HL-60/S4 treated with phorbol 12-myristate 13-acetate at 8.2 ng/mL for 4 days and 3 days (cell line): ENCODE data around the gene SPG7.
"Not testable (repeated sequence)": the region's sequence is repeated elsewhere in the genome, so short reads cannot be mapped to it uniquely, and the experiment has no call there.

Experiments
- in situ Hi-C: fragments of 300-500 bp; cut with MboI; formaldehyde crosslinking; loops from 2 replicates; pipeline ENCODE4 v1.15.0; 2022; ENCODE audit warnings: low sequenced_read_pairs

SPG7 gene

DNA sequence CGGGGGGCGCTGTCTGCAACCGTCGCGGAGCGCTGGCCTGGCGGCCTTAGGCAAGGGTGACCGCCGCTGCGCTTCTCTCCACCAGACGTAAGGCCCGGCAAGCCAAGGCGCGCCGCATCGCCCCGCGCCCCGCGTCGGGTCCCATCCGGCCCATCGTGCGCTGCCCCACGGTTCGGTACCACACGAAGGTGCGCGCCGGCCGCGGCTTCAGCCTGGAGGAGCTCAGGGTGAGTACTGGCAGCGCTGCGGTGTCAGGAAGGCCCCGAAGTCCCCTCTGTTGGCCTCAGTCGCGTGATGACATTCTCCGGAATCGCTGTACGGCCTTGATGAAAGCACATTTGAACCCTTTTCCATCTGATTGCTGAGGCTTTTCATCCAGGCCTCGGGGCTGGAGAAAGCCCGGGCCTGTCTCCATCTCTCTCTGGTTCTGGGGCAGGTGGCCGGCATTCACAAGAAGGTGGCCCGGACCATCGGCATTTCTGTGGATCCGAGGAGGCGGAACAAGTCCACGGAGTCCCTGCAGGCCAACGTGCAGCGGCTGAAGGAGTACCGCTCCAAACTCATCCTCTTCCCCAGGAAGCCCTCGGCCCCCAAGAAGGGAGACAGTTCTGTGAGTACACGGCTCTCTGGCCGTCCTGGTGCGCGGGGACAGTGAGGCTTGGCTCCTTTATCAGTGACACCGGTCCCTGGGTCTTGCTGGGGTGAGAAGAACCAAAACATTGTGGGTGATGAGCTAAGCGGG is 53.1 kb downstream of the SPG7 start:
- in situ Hi-C loops, result no loop called here

DNA sequence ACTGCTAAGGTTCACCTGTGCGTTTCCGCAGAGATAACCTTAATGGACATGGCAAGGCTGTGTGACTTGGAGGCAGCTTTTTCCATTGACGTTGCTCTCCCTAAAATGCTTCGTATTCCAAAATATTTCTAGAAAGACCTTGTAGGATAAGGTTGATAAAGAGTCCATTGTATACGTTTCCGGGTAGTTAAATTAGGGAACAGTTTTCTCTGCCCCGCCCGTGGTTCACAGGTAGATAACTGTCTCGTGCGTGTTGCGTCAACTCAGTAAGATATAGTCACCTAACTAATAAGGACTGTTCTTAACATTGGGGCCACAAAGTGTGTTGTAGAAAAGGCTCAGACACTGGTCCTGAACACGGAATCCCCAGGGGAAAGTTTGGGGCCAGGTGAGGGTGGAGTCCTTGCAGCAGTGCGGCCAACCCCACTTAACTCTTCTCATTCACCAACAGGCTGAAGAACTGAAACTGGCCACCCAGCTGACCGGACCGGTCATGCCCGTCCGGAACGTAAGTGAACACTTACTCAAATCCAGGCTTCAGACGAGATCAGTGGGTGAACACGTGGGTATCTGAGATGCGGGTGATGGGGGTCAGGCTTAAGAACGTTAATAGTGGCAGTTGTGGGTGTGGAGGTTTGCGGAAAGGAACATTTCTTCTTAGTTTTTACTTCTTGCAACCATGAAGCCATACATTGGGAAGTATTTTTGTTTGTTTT is 53.8 kb downstream of the SPG7 start:
- in situ Hi-C loops, result no loop called here

DNA sequence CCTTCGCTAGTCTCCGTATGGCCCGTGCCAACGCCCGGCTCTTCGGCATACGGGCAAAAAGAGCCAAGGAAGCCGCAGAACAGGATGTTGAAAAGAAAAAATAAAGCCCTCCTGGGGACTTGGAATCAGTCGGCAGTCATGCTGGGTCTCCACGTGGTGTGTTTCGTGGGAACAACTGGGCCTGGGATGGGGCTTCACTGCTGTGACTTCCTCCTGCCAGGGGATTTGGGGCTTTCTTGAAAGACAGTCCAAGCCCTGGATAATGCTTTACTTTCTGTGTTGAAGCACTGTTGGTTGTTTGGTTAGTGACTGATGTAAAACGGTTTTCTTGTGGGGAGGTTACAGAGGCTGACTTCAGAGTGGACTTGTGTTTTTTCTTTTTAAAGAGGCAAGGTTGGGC is 54.7 kb downstream of the SPG7 start:
- in situ Hi-C loops, result no loop called here

DNA sequence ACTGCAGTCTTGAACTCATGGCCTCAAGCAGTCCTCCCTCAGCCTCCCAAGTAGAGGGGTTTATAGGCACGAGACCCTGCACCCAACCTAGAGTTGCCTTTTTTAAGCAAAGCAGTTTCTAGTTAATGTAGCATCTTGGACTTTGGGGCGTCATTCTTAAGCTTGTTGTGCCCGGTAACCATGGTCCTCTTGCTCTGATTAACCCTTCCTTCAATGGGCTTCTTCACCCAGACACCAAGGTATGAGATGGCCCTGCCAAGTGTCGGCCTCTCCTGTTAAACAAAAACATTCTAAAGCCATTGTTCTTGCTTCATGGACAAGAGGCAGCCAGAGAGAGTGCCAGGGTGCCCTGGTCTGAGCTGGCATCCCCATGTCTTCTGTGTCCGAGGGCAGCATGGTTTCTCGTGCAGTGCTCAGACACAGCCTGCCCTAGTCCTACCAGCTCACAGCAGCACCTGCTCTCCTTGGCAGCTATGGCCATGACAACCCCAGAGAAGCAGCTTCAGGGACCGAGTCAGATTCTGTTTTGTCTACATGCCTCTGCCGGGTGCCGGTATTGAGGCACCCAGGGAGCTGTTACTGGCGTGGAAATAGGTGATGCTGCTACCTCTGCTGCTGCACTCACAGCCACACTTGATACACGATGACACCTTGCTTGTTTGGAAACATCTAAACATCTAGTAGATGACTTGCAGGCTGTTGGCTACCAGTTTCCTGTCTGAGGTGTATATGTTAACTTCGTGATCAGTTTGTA is 55.6 kb downstream of the SPG7 start:
- in situ Hi-C loops, result no loop called here

DNA sequence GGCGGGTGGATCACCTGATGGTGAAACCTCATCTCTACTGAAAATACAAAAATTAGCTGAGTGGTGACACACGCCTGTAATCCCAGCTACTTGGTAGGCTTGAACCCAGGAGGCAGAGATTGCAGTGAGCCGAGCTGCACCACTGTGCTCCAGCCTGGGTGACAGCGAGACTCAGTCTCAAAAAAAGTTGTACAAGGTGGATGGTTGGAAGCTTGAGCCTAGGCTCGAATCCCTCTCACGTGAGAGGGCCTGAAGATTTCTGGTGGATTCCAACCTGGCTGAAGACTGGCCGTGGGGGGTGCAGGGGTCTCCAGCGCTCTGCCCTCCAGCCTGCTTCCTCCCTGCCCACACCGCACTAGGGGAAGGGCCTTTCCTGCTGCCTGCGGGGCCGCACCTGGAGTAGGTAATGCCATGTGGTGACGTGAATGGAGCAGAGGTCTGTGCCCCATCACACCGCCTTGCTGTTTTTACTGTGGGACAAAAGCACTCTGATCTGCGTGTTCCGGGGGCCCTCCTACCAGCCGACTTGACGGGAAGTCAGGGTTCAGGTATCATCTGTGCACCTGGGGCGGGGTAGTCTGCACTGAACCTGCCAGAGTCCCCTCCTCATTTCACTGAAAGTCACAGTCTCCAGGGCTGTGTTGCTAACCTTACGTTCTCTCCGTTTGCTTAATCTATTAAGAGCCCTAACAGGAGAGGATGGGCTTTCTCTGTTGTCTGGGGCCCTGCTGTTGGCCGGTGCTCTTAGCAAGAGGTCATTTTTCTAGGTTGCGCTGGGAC is 56.5 kb downstream of the SPG7 start:
- in situ Hi-C loops, result no loop called here

DNA sequence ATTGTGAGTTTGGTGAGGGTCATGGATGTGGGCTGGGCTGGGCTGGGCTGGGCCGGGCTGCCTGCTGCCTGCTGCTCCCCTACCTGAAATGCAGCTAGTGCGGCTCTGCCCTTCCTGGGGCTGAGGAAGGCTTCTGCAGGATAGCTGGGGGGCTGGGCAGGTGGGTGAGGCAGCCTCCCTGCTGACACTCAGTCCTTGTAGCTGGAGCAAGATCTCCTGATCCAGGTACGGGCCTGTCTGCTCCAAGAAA is 57.0 kb downstream of the SPG7 start:
- in situ Hi-C loops, result no loop called here

DNA sequence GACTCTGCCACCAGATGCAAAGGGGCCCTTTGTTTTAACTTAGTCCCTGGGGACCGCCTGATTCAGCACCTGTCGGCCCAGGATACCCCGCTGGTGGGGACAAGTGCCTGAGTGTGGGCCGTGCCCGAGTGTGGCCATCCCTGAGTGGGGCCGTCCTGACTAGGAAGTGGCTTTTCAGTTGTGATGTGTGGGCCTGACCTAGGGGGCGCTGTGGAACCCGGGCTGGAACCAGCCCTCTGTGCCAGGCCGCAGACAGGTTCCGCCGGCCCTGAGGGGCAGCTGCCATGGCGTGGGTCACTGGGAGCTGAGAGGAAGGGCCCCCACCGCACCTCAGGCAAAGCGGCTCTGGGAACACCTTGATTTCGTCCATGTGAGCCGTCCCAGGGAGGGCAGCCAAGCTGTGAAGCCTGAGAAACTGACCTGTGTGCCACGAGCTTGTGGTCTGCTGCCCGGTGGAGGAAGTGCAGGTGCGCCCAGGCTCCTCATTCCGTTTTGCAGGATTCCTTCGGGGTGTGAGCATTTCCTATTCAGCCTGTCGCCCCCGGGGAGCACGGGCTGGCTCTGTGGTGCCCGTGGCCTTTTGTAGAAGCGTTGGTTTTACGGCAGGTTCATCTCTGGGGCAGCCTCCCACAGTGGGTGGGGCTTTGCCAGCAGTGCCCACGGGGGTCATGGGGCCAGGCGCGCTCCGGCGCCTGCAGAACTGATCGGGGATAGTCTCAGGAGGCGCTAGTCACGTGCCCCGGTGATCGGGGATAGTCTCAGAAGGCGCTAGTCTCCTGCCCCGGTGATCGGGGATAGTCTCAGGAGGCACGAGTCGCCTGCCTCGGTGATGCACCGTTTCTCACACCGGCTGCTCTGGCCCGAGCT is 57.5 kb downstream of the SPG7 start:
- in situ Hi-C loops, result no loop called here

DNA sequence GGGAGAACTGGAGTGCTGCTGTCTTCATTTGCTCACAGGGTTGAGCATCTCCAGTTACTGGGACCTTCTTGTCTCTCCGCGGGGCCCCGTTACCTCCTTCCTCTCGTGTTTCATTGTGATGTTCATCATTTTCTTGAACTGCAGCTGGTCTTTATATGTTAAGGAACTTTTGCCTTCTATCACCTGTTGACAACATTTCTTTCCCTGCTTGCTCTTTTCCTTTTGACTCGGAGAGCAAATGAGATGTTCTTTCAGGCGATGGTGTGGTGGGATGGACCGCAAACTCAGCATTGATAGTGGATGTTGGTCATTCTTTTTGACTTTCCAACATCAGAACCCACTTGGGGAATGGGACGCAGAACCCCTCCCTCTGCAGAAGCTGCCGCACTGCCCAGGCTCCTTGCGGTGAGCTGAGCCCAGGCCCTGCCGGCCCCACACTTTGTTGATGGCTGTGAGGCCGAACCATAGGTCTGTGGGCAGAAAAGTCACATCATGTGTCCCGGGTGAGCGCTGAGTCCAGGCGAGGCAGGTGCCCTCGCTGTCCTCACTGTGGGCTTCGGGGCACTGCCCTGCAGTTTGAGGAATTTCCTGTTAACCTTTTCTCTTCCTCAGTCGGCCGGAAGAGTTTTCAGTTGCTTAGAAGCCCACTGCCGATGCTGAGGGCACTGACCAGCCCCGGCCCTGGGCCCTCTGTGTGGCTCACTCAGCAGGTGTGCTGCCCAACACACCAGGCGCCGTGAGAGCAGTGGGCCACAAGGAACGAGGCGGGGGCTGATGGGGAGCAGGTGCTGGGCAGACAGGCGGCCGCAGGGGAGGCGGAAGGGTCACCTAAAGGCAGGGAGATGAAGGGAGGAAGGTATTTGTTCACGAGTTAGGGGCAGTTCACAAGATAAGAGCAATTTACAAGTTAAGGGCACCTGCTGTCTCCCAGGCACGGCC is 59.7 kb downstream of the SPG7 start:
- in situ Hi-C loops, result no loop called here

DNA sequence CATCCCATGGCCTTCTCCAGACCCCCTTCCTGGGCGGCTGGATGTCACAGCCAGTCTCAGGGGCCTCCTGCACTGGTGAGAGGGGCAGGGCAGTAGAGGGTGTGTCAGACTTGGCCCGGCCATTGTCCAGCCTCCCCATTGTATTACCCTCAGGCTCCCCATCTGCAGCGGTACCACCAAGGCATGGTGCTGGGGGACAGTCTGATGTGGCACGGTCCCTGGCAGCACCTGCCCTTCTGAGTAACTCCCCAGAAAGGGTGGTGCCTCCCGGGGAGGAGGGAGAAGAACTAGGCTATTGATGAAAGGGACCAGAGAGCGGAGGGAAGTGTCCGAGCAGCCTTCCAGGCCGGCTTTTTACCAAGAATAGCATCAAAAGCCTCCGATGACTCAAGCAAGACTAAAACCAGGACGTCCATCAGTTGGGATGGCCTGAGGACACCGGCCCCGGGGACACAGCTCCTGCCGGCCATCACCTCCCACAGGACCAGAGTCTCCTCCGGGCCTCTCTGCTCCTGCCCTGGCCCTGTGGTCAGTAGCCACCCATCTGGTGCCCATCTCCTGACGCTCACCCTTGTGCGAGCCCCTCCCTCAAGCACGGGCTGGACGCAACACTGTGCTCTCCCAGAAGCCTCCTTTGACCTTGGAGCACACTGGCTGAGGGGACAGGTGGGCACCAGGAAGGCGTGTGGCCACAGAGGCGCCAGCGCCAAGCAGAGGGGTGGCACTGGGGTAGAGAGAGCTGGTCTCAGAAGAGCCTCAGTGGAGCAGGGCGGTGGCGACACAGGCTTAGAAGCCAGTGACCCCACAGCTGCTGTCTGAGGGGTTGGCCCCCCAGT is 61.5 kb downstream of the SPG7 start:
- in situ Hi-C loops, result no loop called here

DNA sequence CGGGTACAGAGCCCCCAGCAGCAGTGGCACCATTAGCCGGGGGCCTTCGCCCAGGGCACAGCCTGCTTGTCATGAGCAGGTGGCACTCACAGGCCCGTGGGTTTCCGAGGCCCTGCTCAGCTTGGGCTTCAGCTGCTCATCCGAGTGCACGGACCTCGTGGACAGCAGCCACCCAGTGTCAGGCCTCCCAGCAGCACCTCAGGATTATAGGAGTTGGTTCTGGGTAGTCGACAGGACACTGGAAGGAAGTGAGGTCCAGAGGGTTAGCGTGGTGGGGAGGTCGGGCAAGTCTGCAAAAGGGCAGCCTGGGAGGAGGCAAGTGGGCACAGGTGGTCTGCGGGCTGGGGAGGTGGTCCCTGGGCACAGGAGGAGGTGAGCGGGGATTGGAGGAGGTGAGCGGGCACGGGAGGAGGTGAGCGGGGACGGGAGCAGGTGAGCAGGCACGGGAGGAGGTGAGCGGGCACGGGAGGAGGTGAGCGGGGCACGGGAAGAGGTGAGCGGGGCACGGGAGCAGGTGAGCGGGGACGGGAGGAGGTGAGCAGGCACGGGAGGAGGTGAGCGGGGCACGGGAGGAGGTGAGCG is 62.2 kb downstream of the SPG7 start:
- in situ Hi-C loops, result no loop called here

DNA sequence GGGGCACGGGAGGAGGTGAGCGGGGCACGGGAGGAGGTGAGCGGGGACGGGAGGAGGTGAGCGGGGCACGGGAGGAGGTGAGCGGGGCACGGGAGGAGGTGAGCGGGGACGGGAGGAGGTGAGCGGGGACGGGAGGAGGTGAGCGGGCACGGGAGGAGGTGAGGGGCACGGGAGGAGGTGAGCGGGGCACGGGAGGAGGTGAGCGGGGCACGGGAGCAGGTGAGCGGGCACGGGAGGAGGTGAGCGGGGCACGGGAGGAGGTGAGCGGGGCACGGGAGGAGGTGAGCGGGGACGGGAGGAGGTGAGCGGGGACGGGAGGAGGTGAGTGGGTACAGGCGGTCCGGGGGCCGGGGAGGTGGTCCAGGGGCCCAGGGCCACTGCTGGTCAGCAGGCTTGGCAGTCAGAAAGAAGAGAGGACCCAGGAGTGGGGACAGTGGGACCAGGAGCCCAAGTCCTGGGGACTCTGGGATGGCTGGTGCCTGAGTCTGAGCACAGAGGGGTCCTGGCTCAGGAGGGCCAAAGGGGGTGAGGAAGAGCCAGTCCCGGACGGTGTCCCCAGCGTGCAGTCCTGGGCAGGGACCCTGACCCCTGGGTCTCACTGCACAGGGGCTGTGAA is 62.9 kb downstream of the SPG7 start:
- in situ Hi-C loops, result not testable (repeated sequence)

DNA sequence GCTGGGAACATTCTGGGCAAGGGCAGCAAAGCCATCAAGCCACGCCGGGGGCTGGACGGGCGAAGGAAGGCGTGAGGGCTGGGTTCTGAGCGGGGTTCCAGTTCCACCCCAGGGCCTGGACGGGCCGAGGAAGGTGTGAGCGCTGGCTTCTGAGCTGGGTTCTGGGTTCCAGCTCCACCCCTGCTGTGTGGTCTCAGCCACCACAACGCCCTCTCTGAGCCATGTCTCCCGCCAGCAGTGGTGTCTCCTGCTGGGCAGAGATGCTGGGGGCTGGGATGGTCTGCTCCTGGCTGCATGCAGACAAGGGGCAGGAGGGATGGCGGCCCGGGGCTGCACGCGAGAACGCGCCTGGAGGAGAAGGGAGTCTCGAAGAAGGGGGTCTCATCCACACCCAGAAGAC is 63.4 kb downstream of the SPG7 start:
- in situ Hi-C loops, result no loop called here

DNA sequence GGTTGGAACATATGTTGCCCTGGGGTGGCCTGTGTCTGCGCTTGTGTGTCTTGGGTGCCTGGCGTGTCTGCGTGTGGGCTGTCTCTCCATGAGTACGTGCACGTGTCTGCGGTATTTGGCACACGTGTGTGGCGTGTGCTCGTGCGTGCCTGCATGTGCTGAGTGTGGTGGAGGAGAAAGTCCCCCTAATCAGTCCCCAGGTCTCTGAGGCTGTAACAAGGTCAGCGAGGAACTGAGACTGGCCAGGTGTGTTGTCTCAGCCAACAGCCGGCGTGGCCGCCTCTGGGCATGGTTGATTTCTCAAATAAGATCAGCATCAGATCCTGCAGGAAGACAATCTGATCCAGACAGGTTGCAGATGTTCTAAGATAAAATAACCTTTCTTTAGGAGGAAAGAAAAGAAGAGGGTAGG is 63.9 kb downstream of the SPG7 start:
- in situ Hi-C loops, result no loop called here

DNA sequence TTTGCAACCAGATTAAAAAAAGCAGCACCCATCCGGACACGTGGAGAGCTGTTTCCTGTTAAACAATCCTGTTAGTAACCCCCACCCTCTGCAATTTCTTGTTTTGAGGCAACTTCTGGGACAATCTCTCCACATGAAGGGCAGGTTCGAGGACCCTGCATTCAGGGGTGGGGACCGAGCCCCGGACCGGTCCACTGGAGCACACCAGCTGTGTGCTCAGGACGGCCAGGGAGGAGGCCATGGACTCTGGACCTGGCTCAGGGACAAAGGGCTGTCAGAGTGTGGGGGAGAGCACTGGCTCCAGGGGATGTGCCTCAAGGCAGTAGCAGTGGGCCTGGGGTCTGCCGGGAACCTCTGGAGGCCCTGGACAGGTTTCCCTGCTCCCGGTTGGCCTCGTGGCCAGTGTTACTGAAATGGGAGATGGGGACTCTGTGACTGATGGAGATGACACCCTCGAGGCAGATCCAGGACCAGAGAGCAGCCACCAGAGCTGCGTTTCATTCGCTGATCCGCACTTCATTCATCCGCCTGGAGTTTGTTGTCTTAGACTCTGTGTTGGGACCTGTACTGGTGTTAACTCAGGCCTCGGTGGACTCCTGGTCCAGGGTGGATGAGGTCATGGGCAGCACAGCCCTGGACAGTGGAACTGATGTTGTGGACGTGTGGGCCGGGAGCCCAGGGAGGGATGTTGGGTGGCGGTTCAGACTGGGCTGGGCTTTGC is 64.4 kb downstream of the SPG7 start:
- in situ Hi-C loops, result no loop called here

DNA sequence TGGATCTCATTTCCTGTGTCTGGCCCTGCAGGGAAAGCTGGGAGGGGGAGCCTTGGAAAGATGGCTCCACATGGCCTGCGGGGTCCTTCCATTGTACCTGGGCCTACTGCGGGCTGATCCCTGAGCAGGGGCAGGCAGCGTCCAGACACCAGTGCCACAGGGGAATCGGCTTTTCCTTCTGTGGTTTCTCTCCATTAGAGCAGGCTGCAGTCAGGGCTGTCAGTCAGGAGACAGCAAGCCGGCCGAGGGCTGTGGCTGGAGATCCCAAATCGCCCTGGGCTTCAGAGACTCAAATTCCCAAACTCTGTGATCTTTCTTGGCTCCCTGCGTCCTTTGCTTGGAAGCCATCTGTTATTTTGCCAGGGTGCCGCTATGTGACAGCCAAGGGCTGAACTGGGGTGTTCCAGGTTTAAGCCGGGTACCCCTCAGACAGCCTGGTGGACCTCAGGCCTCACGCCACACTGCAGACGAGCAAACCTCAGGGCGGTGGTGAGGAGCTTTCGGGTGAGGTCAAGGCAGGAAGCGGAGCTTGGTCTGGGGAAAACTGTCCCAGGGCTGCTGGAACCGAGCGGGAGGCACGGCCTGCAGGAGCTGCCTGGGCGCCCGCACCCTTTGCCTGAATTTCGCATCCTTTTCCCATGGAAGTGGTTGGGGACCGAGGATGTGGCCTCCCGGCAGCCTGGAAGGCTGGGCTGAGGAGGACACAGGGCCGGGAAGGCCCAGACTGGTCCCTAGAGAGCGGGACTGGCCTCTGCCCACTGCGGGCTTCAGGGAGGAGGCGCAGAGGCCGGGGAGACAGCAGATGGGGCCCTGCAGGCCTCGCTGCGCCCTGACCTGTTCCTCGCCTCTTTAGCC is 65.8 kb downstream of the SPG7 start:
- in situ Hi-C loops, result no loop called here

DNA sequence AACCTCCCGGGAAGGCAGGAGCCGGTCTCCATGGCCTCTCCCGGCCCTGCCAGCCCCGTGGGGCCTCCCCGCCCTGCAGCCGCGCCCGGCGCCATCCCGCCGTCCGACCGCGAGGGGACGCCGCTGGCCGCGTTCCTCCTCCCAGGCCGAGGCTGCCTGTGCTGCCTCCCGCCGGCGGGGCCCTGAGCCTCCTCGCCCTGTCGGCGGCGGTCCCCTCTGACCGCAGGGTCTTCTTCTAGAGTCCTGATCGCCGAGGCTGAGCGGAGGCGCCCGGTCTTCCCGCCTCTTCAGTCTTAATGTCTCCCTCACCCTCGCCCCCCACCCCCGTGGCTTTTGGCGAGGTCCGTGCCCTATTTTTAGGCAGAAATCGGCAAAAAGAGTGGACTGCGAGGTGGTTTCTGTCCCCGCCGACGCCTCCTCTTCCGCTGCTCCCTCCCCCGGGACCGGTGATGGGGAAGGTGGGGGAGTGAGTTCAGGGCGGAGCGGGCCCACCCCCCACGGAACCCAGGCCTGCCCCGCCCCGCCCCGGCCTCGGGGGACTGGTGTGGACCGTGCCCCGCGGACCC is 66.6 kb downstream of the SPG7 start:
- in situ Hi-C loops, result no loop called here
